GM10266 (cell line): ENCODE results near the gene CARD6.

Source experiments
- DNase-seq: peaks from one replicate; pipeline ENCODE4 v3.0.0; 2012; ENCODE audit errors: extremely low spot score
- CTCF ChIP-seq: IDR thresholded peaks from 2 replicates; pipeline ENCODE4 v1.5.1; 2012; ENCODE audit warnings: mild to moderate bottlenecking, low read depth; ENCODE audit not compliant: control insufficient read depth, insufficient read depth; ENCODE audit errors: missing control alignments

The CARD6 gene

DNA sequence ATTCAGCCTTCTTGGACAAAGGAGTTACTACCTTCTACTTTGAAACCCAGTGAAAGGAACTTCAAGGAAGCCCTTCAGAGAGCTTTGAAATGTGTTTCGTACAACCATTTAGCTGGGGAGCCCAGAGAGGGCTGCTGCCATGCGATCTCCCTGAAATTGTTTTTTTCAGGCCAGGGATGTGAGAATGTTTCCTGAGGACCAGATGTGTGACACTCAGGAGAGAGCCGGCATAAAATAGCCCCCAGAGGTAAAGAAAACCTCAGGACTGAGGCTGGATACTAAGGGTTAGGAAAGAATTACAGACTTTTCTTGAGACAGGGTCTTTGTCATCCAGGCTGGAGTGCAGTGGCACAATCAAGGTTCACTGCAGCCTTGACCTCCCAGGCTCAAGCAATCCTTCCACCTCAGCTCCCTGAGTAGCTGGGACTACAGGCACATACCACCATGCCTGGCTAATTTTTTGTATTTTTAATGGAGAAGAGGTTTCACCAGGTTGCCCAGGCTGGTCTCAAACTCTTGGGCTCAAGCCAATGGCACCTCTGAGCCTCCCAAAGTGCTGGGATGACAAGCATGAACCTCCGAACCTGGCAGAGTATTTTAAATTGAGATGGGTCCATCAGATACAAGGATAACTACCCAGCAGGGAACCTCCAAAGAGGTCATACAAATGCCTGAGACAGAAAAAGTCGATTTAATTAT is 14.5 kb upstream of the CARD6 start:
- no peak for DNase-seq
- TF ChIP-seq CTCF, result no peak

DNA sequence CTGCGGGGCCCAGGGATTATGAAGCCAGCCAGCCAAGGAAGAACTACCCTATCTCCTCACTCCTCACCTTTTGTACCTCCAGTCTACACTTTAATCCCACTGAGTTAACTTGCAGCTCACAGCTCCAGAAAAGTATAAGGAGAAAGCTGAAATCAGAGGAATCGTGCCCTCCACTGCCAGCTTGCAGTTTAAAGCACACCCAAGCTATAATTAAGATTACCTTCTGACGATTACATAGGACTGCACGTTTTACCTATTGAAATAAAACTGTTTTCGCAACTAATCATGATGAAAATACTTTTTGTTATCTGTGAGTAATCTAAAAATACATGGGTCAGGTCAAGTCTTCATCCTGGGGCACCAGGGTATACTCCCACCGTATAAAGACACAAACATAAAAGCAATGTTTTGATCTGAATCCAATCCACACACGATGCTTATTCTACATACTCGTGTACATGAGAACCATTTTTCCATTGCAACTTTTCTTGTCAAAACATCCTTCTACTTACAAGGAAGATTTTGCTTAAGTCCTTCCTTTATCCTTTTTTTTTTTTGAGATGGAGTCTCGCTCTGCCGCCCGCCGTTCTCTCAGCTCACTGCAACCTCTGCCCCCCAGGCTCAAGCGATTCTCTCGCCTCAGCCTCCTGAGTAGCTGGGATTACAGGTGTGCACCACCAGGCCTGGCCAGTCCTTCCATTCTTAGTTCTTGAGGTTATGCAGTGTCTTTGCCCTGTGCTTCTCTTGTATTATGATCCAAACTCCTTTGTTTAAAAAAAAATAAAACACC is 13.8 kb upstream of the CARD6 start:
- DNase-seq, result no peak
- no peak for TF ChIP-seq CTCF

DNA sequence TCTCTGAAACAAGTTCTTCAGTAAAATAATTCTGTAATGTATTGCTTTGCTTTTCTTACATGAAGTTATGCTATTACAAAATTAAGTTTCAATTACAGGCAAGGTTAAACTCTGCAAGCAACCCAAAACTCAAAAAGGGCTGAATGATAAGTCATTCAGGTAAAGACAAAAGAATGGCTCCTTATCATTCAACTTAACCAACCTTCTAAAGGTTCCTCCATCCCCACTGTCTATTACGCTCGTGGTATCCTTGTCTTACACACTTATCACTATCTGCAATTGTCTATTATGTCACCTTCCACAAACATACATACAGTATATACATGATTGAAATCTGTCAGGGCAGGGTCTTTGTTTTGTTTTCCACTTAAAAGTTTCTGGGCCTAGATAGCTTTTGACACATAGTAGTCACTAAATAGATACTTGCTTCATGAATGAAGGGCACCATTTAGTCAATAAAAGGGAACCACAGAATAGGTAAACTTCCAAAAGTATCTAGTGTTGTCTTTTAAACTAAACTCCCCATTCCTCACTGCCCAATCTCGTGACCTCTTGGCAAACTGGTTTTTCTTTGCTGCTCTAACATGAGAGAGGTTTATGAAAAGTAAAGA is 13.0 kb upstream of the CARD6 start:
- no peak for TF ChIP-seq CTCF
- no peak for DNase-seq

GRCh38 chr5:40828690-40829661 is 12.2 kb upstream of the CARD6 start:
- TF ChIP-seq CTCF, result no peak
- DNase-seq, result no peak

- DNase-seq, result no peak
- no peak for TF ChIP-seq CTCF
Observed at GRCh38 chr5:40829748-40830533, 11.2 kb upstream of the CARD6 start.
